ENCODE results near the gene TGFBRAP1.

DNA sequence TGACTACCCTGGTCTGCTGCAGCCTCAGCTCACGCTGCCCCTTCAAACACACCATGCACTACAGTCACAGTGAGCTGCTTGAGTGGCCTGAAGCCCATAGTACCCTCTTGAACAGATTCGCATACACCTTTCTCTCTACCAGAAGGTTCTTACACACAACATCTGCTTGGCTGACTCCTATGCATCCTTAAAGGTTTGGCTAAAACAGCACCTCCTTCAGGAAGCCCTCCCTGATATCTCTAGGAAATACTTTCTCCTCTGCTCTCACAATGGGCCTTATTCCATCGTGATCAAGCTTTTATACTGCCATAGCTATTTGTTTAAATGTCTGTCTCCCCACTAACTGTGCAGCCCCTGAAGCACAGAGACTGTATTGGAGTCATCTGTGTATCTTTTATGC is 31.5 kb downstream of the TGFBRAP1 start:
- TF ChIP-seq EZH2phosphoT487 (IDR thresholded peaks at IDR 0.05; ENCODE audit: insufficient read depth, low read depth) (no peak), EZH2 (IDR thresholded peaks at IDR 0.05; ENCODE audit: insufficient read depth, poor library complexity, severe bottlenecking) (no peak)
